Activated T-cell treated with anti-CD3 and anti-CD28 coated beads, Interleukin-2, amount 50 U/mL, for 4 hours (primary cell): Measurements from ENCODE around the gene DGKI. TPM values are rescaled to one million over a fixed set of nuclear protein-coding genes. Genes with fewer than 3 reads are reported as not detected.

Experiments used
- ATAC-seq, 2 donors: fragments of 200-7000 bp; cut with Tn5 transposase; one replicate each; pipeline ENCODE4 v1.10.0; 2021
- DNase-seq: peaks from one replicate; pipeline ENCODE4 v3.0.0-alpha.2; 2020
- H3K27me3 Mint-ChIP-seq: one replicate; pipeline ENCODE4 v1.8.0; 2021; ENCODE audit warnings: low read depth, mixed read lengths
- H3K36me3 Mint-ChIP-seq: one replicate; pipeline ENCODE4 v1.8.0; 2022; ENCODE audit warnings: mixed read lengths; ENCODE audit not compliant: insufficient read depth
- H3K4me1 Mint-ChIP-seq: one replicate; pipeline ENCODE4 v1.8.0; 2021; ENCODE audit warnings: low read depth, mixed read lengths
- H3K4me3 Mint-ChIP-seq: one replicate; pipeline ENCODE4 v1.8.0; 2021; ENCODE audit warnings: mild to moderate bottlenecking, moderate library complexity, mixed read lengths
- H3K9me3 Mint-ChIP-seq: one replicate; pipeline ENCODE4 v1.8.0; 2021; ENCODE audit warnings: mixed read lengths
- total RNA-seq, 3 donors: library from RNA; stranded (reverse); gene quantifications; one replicate each; pipeline ENCODE4 v1.2.1, GENCODE V29; 2021

Gene DGKI
- total RNA-seq, 3 donors from 2014 or later: 1.2 to 4.3 (median 1.3) TPM

GRCh38 chr7:137388916-137389315 lies 457.9 kb downstream of the DGKI start:
- Mint-ChIP-seq H3K4me1 (no peaks in the 10 kb centered on the region), H3K36me3 (no peaks in the 10 kb centered on the region), H3K27me3 (no peaks in the 10 kb centered on the region), H3K9me3 (peaks cover 6% of the 10 kb centered on the region), H3K4me3 (no peak overlapping the region)
- DNase-seq (no peak), ATAC-seq (no peak)

- Mint-ChIP-seq H3K4me1 (no peaks in the 10 kb centered on the region), H3K36me3 (no peaks in the 10 kb centered on the region), H3K9me3 (peaks cover 6% of the 10 kb centered on the region), H3K4me3 (no peak overlapping the region), H3K27me3 (no peaks in the 10 kb centered on the region)
- DNase-seq: no peak
- ATAC-seq: no peak
These were observed 459.8 kb downstream of the DGKI start for GRCh38 chr7:137386966-137387365.

DNA sequence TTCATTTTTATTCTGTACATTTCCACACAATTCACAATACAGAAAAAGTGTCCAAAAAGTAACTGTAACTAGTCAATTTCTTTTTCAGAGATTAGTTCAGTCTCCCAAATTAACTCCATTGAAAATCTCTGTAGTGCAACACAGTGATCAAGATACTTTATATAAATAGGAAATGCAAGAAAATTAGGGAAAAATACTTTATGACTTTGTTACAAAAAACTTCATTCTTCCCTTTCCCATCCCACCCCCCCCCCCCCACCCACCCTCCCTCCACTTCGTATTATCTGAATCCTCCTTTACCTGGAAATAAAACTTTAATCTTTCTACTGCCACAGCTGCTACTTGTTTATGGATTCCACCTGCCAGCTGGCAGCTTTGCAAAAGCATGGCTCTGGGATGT lies 465.7 kb downstream of the DGKI start:
- Mint-ChIP-seq H3K36me3 (no peaks in the 10 kb centered on the region), H3K4me3 (no peak overlapping the region), H3K4me1 (no peaks in the 10 kb centered on the region), H3K9me3 (peaks cover 13% of the 10 kb centered on the region), H3K27me3 (no peaks in the 10 kb centered on the region)
- DNase-seq (no peak), ATAC-seq (no peak)

GRCh38 chr7:137373507-137373906 lies 473.3 kb downstream of the DGKI start:
- ATAC-seq (no peak), DNase-seq (no peak)
- no peaks in the 10 kb centered on the region for H3K4me1 Mint-ChIP-seq
- H3K36me3 Mint-ChIP-seq: no peaks in the 10 kb centered on the region
- peaks cover 10% of the 10 kb centered on the region for H3K9me3 Mint-ChIP-seq
- H3K27me3 Mint-ChIP-seq: no peaks in the 10 kb centered on the region
- no peak overlapping the region for H3K4me3 Mint-ChIP-seq

- Mint-ChIP-seq H3K4me3 (no peak overlapping the region), H3K9me3 (peaks cover 3% of the 10 kb centered on the region), H3K27me3 (no peaks in the 10 kb centered on the region), H3K36me3 (no peaks in the 10 kb centered on the region), H3K4me1 (no peaks in the 10 kb centered on the region)
- no peak for DNase-seq
- no peak for ATAC-seq
These were observed 475.2 kb downstream of the DGKI start for GRCh38 chr7:137371616-137372015.

DNA sequence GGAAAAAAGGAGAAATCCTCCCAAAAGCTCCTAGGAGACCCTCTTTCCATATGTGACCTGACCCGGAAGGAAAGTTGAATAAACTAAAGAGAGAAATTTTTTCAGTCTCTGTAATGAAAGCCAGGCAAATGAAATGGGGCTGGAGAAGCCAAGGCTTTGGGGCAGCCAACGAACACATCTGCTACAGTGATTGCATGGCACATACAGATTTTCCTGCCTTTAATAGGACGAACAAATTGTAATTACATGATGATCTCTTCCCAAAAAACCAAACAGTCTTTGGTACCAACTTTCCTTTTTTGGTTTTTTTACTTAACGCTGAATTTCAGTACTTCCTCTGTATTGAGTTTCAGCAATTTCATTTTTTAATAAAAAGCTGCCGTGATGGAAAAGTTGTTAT lies 479.8 kb downstream of the DGKI start:
- Mint-ChIP-seq H3K9me3 (peaks cover 10% of the 10 kb centered on the region), H3K27me3 (no peaks in the 10 kb centered on the region), H3K4me1 (no peaks in the 10 kb centered on the region), H3K4me3 (no peak overlapping the region), H3K36me3 (no peaks in the 10 kb centered on the region)
- no peak for ATAC-seq
- DNase-seq: no peak

DNA sequence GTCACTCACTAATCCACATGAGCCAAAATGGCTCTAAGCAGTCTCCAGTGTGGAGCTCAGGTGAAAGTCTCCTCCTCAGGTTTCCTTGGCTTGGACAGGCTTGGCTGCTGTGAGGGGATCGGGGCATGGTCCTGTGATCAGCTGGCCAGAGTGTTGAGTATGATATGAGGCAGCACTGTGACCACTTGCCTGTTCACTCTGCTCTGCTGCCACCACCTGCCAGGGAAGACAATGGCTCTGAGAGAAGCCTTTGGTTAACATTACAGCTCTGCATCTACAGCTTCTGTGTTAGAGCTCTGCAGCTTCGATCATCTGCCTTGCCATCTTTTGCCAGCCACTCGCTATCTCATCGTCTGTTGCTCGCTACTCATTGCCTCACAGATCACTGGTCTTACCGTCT lies 483.1 kb downstream of the DGKI start:
- Mint-ChIP-seq H3K36me3 (no peaks in the 10 kb centered on the region), H3K4me3 (no peak overlapping the region), H3K4me1 (no peaks in the 10 kb centered on the region), H3K9me3 (peaks cover 21% of the 10 kb centered on the region), H3K27me3 (no peaks in the 10 kb centered on the region)
- ATAC-seq (no peak), DNase-seq (no peak)

DNA sequence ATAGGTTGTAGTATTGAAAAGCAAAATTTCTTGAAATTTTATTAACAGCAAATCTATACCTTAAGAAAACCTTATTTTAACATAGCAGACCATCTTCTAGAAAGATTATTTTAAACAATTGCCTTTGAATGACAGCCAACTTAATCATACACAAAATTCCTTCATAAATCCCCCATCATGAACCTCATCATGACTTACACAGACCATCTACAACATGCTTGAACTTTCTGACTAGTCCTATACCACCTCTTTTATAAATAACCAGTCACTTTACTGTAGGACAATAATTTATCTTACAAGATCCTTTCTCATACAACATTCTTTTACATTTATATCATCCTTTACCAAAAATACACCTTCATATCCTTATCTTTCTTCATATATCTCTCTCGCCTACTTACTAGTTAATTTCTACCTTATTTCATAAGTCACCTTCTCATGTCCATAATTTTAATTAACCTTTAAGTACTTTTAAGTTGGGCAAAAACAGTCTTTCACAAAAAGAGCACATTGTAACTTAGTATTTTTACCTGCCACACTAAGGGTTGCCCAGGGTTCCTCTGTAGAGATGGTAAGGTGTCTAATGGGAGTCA lies 486.6 kb downstream of the DGKI start:
- Mint-ChIP-seq H3K4me1 (no peaks in the 10 kb centered on the region), H3K4me3 (no peak overlapping the region), H3K36me3 (no peaks in the 10 kb centered on the region), H3K9me3 (peaks cover 21% of the 10 kb centered on the region), H3K27me3 (no peaks in the 10 kb centered on the region)
- no peak for DNase-seq
- no peak for ATAC-seq

- DNase-seq: no peak
- Mint-ChIP-seq H3K4me1 (no peaks in the 10 kb centered on the region), H3K4me3 (no peak overlapping the region), H3K9me3 (peaks cover under 1% of the 10 kb centered on the region), H3K36me3 (no peaks in the 10 kb centered on the region), H3K27me3 (no peaks in the 10 kb centered on the region)
- ATAC-seq: no peak
These were observed 491.8 kb downstream of the DGKI start for GRCh38 chr7:137354961-137355360.

- ATAC-seq: no peak
These were observed 492.4 kb downstream of the DGKI start for GRCh38 chr7:137354396-137354795.

DNA sequence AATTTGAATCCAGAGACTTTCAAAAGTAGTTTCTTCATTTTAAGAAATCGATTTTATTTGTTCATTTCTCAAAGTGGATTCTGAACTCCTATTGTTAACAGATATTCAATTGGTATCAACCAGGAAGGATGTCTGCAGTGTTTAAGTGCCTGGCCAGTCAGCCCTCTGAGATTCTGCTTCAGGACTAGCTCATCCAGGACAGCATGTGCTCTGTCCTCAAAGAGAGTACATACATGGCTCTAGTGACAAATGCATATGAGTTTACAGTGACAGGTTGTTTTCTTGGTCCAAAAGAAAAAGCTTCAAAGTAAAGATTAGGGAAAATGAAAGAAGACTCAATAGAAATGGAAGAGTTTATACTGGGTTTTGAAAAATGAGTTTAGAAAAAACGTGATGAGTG lies 494.8 kb downstream of the DGKI start:
- Mint-ChIP-seq H3K9me3 (no peaks in the 10 kb centered on the region), H3K4me1 (no peaks in the 10 kb centered on the region), H3K4me3 (no peak overlapping the region), H3K27me3 (no peaks in the 10 kb centered on the region), H3K36me3 (no peaks in the 10 kb centered on the region)
- ATAC-seq (no peak), DNase-seq (no peak)

More at GRCh38 chr7:137354396-137354795, 492.4 kb downstream of the DGKI start:
- no peak for DNase-seq
- Mint-ChIP-seq H3K36me3 (no peaks in the 10 kb centered on the region), H3K27me3 (no peaks in the 10 kb centered on the region), H3K4me1 (no peaks in the 10 kb centered on the region), H3K9me3 (no peaks in the 10 kb centered on the region), H3K4me3 (no peak overlapping the region)

DNA sequence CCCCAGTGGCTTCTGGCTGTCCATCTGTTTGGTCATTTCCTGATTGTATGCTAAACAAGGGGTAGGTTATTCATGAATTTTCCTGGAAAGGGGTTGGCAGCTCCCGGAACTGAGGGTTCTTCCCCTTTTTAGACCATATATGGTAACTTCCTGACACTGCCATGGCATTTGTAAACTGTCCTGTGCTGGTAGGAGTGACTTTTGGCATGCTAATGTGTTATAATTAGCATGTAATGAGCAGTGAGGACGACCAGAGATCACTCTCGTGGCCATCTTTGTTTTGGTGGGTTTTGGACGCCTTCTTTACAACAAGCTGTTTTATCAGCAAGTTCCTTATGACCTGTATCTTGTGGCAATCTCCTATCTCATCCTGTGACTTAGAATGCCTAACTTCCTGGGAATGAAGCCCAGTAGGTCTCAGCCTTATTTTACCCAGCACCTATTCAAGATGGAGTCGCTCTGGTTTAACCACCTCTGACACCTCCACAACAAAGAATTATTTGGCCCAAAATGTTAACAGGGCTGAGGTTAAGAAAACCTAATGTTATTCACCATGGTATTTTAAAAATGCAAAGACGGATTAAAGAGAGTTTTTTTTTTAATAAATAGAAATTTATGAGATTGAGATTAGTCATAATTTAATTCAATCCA lies 500.9 kb downstream of the DGKI start:
- Mint-ChIP-seq H3K36me3 (no peaks in the 10 kb centered on the region), H3K9me3 (no peaks in the 10 kb centered on the region), H3K27me3 (peaks cover 5% of the 10 kb centered on the region), H3K4me1 (no peaks in the 10 kb centered on the region), H3K4me3 (no peak overlapping the region)
- no peak for DNase-seq
- ATAC-seq: no peak

DNA sequence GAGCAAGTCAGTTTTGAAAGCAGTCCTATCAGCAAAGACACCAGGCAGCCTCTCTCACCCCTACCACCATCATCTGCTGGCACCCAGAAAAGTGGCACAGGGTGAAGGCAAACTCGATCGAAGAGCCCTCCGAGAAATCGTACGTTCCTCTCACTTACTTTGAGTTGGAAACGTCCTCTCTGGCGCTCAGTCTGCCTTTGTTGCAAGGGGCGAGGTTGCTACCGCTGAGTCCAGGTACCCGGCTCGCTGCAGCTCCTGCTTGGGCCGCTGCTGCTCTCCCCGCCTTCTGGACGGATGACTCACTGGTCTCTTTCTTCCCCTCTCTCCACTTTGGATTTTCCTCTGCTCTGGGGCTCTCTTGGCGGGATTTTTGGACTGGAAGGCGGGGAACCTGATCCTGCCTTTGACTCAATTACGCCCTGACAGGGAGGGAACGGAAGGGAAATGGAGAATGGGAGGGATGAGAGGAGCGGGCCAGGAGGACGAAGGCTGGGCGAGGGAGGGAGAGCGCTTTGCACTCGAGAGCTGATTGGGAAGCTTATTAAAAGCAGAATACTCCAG lies 503.4 kb downstream of the DGKI start, which contains the start of gene PTN:
TSS of gene PTN (minus strand) at position 453 of the 561 bp plus-strand sequence. CDS start 88,760 bp downstream, outside the sequence.
- Mint-ChIP-seq H3K9me3 (no peaks in the 10 kb centered on the region), H3K4me3 (no peak within 1 kb of the TSS), H3K36me3 (no peaks in the 10 kb centered on the region)

GRCh38 chr7:137342828-137343261 lies 503.9 kb downstream of the DGKI start:
- no peaks in the 10 kb centered on the region for H3K9me3 Mint-ChIP-seq
- no peaks in the 10 kb centered on the region for H3K4me1 Mint-ChIP-seq
- H3K4me3 Mint-ChIP-seq: no peak overlapping the region
- ATAC-seq (no peak), DNase-seq (no peak)
- peaks cover 5% of the 10 kb centered on the region for H3K27me3 Mint-ChIP-seq
- no peaks in the 10 kb centered on the region for H3K36me3 Mint-ChIP-seq

More for the DNA sequence above, 503.4 kb downstream of the DGKI start, which contains the start of gene PTN:
- no peak for DNase-seq
- H3K27me3 Mint-ChIP-seq: peaks cover 5% of the 10 kb centered on the region
- ATAC-seq: no peak
- no peaks in the 10 kb centered on the region for H3K4me1 Mint-ChIP-seq

GRCh38 chr7:137342265-137342664 lies 504.5 kb downstream of the DGKI start:
- no peaks in the 10 kb centered on the region for H3K9me3 Mint-ChIP-seq
- peaks cover 5% of the 10 kb centered on the region for H3K27me3 Mint-ChIP-seq
- DNase-seq (no peak), ATAC-seq (no peak)
- H3K4me3 Mint-ChIP-seq: no peak overlapping the region
- no peaks in the 10 kb centered on the region for H3K36me3 Mint-ChIP-seq
- no peaks in the 10 kb centered on the region for H3K4me1 Mint-ChIP-seq
